GM10266 (cell line): ENCODE measurements around the gene TCAIM.
"Not testable (repeated sequence)": the region's sequence is repeated elsewhere in the genome, so short reads cannot be mapped to it uniquely, and the experiment has no call there.

Experiments
- DNase-seq: peaks from one replicate; pipeline ENCODE4 v3.0.0; 2012; ENCODE audit errors: extremely low spot score
- TF ChIP-seq, protein P1 (sequence below): IDR thresholded peaks from 2 replicates; pipeline ENCODE4 v1.5.1; 2012; ENCODE audit warnings: mild to moderate bottlenecking, low read depth; ENCODE audit not compliant: control insufficient read depth, insufficient read depth; ENCODE audit errors: missing control alignments

Gene TCAIM

DNA sequence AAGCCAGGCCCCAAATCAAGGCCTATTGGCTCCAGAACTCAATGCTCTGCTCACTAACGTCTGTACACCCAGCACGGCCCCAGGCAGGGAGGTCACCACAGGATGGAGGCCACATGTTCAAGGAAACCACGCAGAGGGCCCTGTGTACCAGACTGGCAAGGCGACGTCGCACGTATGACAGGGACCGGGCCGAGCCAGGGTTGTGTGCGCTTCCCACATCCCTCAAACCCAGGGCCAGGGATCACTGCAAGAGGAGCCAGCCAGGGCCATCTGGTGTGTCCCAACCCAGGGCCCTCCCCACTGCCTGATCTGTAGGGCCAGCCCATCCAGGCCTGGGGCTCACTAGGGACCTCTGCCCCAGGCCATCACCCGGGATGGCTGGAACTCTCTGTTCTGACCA is 76.9 kb downstream of the TCAIM start:
- TF ChIP-seq, protein P1, sequence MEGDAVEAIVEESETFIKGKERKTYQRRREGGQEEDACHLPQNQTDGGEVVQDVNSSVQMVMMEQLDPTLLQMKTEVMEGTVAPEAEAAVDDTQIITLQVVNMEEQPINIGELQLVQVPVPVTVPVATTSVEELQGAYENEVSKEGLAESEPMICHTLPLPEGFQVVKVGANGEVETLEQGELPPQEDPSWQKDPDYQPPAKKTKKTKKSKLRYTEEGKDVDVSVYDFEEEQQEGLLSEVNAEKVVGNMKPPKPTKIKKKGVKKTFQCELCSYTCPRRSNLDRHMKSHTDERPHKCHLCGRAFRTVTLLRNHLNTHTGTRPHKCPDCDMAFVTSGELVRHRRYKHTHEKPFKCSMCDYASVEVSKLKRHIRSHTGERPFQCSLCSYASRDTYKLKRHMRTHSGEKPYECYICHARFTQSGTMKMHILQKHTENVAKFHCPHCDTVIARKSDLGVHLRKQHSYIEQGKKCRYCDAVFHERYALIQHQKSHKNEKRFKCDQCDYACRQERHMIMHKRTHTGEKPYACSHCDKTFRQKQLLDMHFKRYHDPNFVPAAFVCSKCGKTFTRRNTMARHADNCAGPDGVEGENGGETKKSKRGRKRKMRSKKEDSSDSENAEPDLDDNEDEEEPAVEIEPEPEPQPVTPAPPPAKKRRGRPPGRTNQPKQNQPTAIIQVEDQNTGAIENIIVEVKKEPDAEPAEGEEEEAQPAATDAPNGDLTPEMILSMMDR, result no peak
- DNase-seq, result no peak

DNA sequence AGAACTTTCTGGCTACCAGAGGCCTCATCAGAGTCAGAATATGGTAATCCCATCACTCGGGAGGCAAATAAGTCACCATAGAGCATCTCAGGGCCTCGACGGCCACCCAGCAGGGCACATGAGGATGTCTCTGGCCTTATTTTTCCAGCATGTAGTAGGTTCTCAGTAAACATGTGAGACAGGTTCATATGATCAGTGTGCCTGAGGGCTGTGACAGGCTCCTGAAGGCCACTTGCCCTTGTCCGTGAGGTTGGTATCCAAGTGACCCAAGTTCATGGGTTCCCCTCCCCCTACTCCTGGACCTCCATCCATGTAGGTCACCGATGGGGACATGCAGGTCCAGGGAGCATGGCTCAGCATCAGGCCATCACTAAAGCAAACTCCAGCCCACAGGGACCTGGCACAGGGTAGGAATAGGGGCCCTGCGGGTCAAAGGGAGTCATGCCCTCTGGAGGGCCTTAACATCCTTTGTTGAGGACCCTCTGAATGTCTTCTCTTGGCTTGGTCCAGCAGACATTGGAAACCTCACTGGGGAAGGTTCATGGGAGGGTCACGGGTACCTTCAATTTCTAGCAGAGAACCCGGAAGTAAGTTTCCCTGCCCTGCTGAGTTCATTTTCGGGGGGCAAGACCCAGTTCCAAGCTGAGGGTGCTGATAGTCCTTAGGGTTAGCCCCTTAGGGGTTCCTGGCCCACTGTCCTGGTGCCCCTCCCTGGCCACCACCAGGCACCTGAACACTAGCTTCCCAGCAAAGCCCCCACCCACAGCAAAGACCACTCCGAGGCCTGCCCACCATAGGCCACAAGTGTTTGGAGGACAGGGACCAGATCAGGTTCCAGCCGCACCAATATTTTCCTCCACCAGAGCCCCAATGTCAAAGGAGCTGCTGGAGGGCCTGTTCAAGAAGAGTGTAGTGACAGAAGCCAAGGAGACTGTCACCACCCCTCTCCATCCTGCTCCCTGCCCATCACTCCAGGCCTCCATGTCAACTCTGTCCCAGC is 77.8 kb downstream of the TCAIM start:
- TF ChIP-seq, protein P1, result no peak
- no peak for DNase-seq

DNA sequence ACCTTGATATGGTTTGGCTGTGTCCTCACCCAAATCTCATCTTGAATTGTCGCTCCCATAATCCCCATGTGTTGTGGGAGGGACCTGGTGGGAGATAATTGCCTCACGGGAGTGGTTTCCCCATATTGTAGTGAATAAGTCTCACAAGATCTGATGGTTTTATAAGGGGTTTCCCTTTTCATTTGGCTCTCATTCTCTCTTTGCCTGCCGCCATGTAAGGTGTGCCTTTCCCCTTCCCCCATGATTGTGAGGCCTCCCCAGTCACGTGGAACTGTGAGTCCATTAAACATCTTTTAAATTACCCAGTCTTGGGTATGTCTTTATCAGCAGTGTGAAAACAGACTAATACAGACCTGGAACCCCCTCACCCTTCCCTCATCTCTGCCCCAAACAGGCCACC is 79.6 kb downstream of the TCAIM start:
- DNase-seq, result not testable (repeated sequence)

DNA sequence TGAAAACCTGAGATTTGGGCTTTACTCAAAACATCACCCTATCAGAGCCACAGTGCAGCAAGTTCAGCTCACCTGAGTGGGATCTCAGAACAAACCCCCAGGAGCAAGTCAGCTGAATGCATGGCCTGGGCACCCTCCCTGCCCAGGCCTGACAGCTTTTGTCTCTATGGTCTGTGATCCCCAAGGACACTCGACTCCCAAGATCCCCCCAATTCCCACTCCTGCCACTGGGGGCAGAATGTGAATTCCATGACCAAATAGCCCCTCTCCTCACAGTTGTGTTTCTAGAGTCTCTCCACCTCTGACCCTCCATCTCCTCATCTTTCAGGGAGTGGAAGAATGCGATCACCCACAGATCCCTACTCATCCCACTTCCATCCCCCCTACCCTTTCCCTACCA is 80.0 kb downstream of the TCAIM start:
- TF ChIP-seq, protein P1, result peak; percentile 30
- no peak for DNase-seq

DNA sequence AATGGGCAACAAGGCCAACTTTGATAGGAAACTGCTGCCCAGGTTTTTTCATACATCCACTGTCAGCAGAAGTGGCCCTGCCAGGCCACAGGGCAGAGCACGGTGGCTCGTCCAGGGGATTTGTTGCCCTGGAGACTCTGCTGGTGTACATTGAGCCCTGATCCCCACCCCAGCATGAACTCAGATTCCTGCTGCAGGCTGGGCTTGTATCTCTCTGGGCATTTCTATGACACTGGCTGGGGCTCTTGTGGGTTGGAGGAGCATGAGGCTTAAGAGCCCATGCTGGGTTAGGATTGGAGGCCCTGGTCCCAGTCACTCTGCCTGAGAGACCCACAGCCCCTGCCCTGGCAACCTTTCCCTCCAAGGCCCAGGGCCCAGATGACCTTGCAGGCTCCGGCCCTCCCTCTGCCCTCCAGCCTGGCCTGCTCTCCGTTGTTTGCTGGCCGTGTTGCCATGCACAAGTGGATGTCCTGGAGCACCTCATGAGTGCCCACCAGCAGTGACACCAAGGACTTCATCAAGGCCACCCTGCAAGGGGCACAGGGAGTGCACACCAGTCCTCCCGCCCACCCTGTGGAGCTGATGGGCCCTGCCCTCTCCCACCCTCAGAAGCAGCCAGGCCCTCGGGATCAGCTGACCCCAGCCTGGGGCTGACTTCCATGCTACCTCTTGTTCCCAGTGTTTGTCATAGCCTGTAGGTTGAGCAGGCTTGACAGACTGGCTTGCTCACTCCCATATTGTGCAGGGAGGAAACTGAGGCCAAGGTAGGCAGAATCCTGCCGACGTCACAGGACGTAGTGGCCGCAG is 80.8 kb downstream of the TCAIM start:
- TF ChIP-seq, protein P1, result no peak
- DNase-seq, result no peak

DNA sequence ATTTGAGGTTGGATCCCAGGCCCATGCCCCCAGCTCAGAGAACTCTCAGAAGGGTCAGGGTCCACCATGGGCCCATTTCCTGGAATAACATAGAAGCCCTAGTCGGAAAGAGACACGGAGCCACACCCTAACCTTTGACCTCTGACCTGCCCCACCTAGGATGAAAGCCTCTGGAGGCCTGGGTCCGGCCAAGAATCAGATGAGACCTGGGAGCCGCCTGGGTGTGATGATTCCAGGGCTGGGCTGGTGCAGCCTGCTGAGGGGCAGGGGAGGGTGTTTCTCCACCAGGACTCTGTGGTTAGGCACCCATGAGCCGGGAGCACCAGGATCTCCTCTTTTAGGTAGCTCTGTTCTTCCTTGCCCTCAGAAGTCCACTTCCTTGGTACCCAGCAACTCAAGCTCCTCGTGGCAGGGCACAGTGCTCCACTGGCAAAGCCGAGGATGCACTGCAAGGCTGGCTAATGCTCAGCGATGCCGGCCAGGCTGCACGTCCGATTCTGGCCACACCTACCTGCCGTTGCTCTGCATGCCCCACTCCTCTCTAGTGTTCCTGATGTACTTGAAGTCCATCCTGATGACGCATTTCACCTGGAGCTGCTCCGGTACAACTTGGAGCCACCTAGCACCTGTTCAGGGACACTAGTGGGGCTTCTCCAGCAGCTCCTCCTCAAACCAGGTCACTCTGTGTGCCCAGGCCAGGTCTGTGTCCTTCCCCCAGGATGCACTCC is 81.5 kb downstream of the TCAIM start:
- TF ChIP-seq, protein P1, result no peak
- no peak for DNase-seq

DNA sequence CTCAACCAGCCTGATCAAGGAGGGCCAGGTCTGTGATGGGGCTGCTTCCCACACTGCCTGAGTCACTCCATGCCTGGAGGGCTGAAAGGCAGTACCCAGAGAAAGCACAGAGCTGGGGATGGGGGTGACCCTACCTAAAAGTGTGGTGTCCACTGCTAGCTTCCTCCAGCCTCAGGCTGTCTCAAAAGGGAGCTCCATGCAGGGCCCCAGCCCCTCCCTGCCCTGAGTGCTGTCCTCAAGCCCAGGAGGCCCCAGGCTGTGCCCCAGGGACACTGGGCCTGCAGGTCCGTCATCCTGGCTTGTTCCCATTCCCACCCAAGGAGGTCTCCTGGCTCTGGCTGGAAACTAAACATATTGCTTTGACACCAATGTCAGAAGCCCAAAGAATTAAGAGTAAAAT is 82.1 kb downstream of the TCAIM start:
- TF ChIP-seq, protein P1, result no peak
- no peak for DNase-seq
